CD14-positive monocyte (primary cell): Measurements from ENCODE around the gene USP34. TPM values are rescaled to one million over a fixed set of nuclear protein-coding genes. Genes with fewer than 3 reads are reported as not detected.

Experiments used
- DNase-seq, 3 donors: peaks; one replicate each; pipeline ENCODE4 v3.0.0-alpha.2; 2011 to 2022
- H2AFZ ChIP-seq: 2 replicates; pipeline ENCODE4 v1.6.0; 2012; ENCODE audit warnings: mild to moderate bottlenecking, low read depth, low read length, inconsistent platforms; ENCODE audit not compliant: insufficient read depth, poor library complexity, severe bottlenecking
- H3K27ac ChIP-seq, 2 donors: 1 replicate in 1 of 2; 2 replicates in 1 of 2; pipeline ENCODE4 v1.5.1; 2012 to 2013; ENCODE audit warnings: low read length in 2 of 2, control low read depth in 1 of 2, inconsistent platforms in 1 of 2, low read depth in 1 of 2, mild to moderate bottlenecking in 1 of 2
- H3K27me3 ChIP-seq, 2 donors: one replicate each; pipeline versions ENCODE4 v1.6.0 to v1.6.1; 2011 to 2013; ENCODE audit warnings: low read length in 2 of 2; ENCODE audit not compliant: control insufficient read depth in 2 of 2, insufficient read depth in 2 of 2
- H3K36me3 ChIP-seq, 2 donors: replicated peaks in 1 of 2; 1 replicate in 1 of 2; 2 replicates in 1 of 2; pipeline versions ENCODE4 v1.5.1 to v1.6.1; 2012 to 2013; ENCODE audit warnings: low read length in 2 of 2, control low read depth in 1 of 2, inconsistent platforms in 1 of 2, mild to moderate bottlenecking in 1 of 2; ENCODE audit not compliant: insufficient read depth in 2 of 2, control insufficient read depth in 1 of 2
- H3K4me1 ChIP-seq, 2 donors: 1 replicate in 1 of 2; 2 replicates in 1 of 2; pipeline versions ENCODE4 v1.5.1 to v1.6.1; 2012 to 2013; ENCODE audit warnings: low read length in 2 of 2, control low read depth in 1 of 2, inconsistent platforms in 1 of 2, mild to moderate bottlenecking in 1 of 2, moderate library complexity in 1 of 2; ENCODE audit not compliant: insufficient read depth in 2 of 2, control insufficient read depth in 1 of 2
- H3K4me2 ChIP-seq: replicated peaks from 2 replicates; pipeline ENCODE3; 2012; ENCODE audit warnings: low read length, moderate library complexity, mild to moderate bottlenecking; ENCODE audit not compliant: poor library complexity, severe bottlenecking; ENCODE audit errors: extremely low read depth
- H3K4me3 ChIP-seq, 3 experiments: fragments of 200-600 bp in 1 of 3; sonication (generic) in 1 of 3; replicated peaks in 1 of 3; 1 replicate in 2 of 3; 2 replicates in 1 of 3; pipeline ENCODE4 v1.5.1; 2011 to 2013; ENCODE audit warnings: low read length in 3 of 3, mild to moderate bottlenecking in 3 of 3, control low read depth in 2 of 3, low read depth in 2 of 3, inconsistent platforms in 1 of 3, moderate library complexity in 1 of 3
- H3K79me2 ChIP-seq: 2 replicates; pipeline ENCODE4 v1.6.0; 2012; ENCODE audit warnings: mild to moderate bottlenecking, control low read depth, inconsistent platforms, low read length, moderate library complexity; ENCODE audit not compliant: insufficient read depth
- H3K9ac ChIP-seq: 2 replicates; pipeline ENCODE4 v1.6.0; 2017; ENCODE audit warnings: low read length, mild to moderate bottlenecking; ENCODE audit not compliant: insufficient read depth, poor library complexity, severe bottlenecking
- H3K9me3 ChIP-seq, 2 donors: replicated peaks in 1 of 2; 1 replicate in 1 of 2; 2 replicates in 1 of 2; pipeline versions ENCODE4 v1.5.1 to v1.6.1; 2012 to 2013; ENCODE audit warnings: low read length in 2 of 2, control low read depth in 1 of 2; ENCODE audit not compliant: control insufficient read depth in 1 of 2, insufficient read depth in 1 of 2
- H4K20me1 ChIP-seq: 2 replicates; pipeline ENCODE4 v1.6.0; 2012; ENCODE audit warnings: mild to moderate bottlenecking, low read length, control low read depth, moderate library complexity; ENCODE audit not compliant: insufficient read depth
- H3K27ac Mint-ChIP-seq, 7 donors: one replicate each; pipeline ENCODE4 v1.8.0; 2020; ENCODE audit warnings: mild to moderate bottlenecking in 7 of 7, mixed read lengths in 7 of 7, moderate library complexity in 6 of 7, inconsistent platforms in 2 of 7
- H3K27me3 Mint-ChIP-seq, 3 donors: one replicate each; pipeline ENCODE4 v1.8.0; 2021 to 2022; ENCODE audit warnings: low read depth in 3 of 3, mild to moderate bottlenecking in 3 of 3, mixed read lengths in 3 of 3, moderate library complexity in 3 of 3, inconsistent platforms in 1 of 3
- H3K36me3 Mint-ChIP-seq, 2 donors: one replicate each; pipeline ENCODE4 v1.8.0; 2020; ENCODE audit warnings: mixed read lengths in 2 of 2, inconsistent platforms in 1 of 2, mild to moderate bottlenecking in 1 of 2
- H3K4me1 Mint-ChIP-seq: one replicate; pipeline ENCODE4 v1.8.0; 2020; ENCODE audit warnings: mild to moderate bottlenecking, mixed read lengths
- H3K4me3 Mint-ChIP-seq, 2 donors: one replicate each; pipeline ENCODE4 v1.8.0; 2020; ENCODE audit warnings: mild to moderate bottlenecking in 2 of 2, mixed read lengths in 2 of 2, moderate library complexity in 1 of 2
- H3K9me3 Mint-ChIP-seq, 7 donors: one replicate each; pipeline ENCODE4 v1.8.0; 2020 to 2022; ENCODE audit warnings: mixed read lengths in 7 of 7, mild to moderate bottlenecking in 6 of 7, moderate library complexity in 6 of 7, inconsistent platforms in 2 of 7
- CTCF ChIP-seq: fragments of 200-600 bp; IDR thresholded peaks from one replicate; pipeline ENCODE4 v1.8.0; 2022; ENCODE audit warnings: antibody characterized with exemption, mild to moderate bottlenecking
- WGBS: methylation state at CpG from one replicate; pipeline ENCODE4 v1.1.5; 2013; ENCODE audit warnings: missing lambda C conversion rate; ENCODE audit not compliant: insufficient coverage; 5-methylcytosine and 5-hydroxymethylcytosine counted together
- intact Hi-C, 2 donors: fragments of 100-400 bp; cut with micrococcal nuclease; formaldehyde crosslinking; loops; one replicate each; pipeline versions ENCODE4 v1.15.0 to v1.15.1; 2023
- polyA plus RNA-seq, 3 donors: library from polyadenylated mRNA; depleted of rRNA in 1 of 3; unstranded in 2 of 3; stranded (reverse) in 1 of 3; fragments of 300-500 nt in 2 of 3; fragments of >200 nt in 1 of 3; fragmentation: Illumina TruSeq in 2 of 3; gene quantifications; 1 replicate in 2 of 3; 2 replicates in 1 of 3; pipeline ENCODE4 v1.2.3, GENCODE V29; 2012 to 2021

Gene USP34
- polyA plus RNA-seq, 3 donors = 2.8 to 47.2 (median 5.9) TPM

- H3K79me2 ChIP-seq = no peaks in the 10 kb centered on the region
- no CpG with 5 or more reads among the region's 1 CpG for WGBS
- Mint-ChIP-seq H3K4me1 (no peaks in the 10 kb centered on the region), H3K36me3 (peaks cover 63 to 75% of the 10 kb centered on the region in 2 donors), H3K4me3 (no peak overlapping the region), H3K9me3 (no peaks in the 10 kb centered on the region), H3K27ac (peak overlapping the region in 2 of 7 donors; percentile 57 to 71), H3K27me3 (no peaks in the 10 kb centered on the region)
- H3K27ac ChIP-seq = no peak overlapping the region
- intact Hi-C loops = no loop called here
- no peaks in the 10 kb centered on the region for H3K27me3 ChIP-seq
- no peak overlapping the region for H3K4me3 ChIP-seq
- TF ChIP-seq CTCF = no peak
- H4K20me1 ChIP-seq = no peaks in the 10 kb centered on the region
- peaks cover 56 to 93% of the 10 kb centered on the region in 2 donors for H3K36me3 ChIP-seq
- H2AFZ ChIP-seq = no peak overlapping the region
- H3K9me3 ChIP-seq = no peaks in the 10 kb centered on the region
- no peak overlapping the region for H3K9ac ChIP-seq
- H3K4me2 ChIP-seq = no peak overlapping the region
- no peaks in the 10 kb centered on the region for H3K4me1 ChIP-seq
- no peak for DNase-seq
Observed at GRCh38 chr2:61233581-61233980, 237.3 kb downstream of the USP34 start.

GRCh38 chr2:61229936-61230335 is 241.0 kb downstream of the USP34 start:
- 100% methylated on average over 1 of the region's 2 CpGs for WGBS
- peaks cover 70 to 92% of the 10 kb centered on the region in 2 donors for H3K36me3 ChIP-seq
- intact Hi-C loops = no loop called here
- no peak for TF ChIP-seq CTCF
- H3K9me3 Mint-ChIP-seq = no peaks in the 10 kb centered on the region
- no peaks in the 10 kb centered on the region for H4K20me1 ChIP-seq
- H3K36me3 Mint-ChIP-seq = peaks cover 76 to 86% of the 10 kb centered on the region in 2 donors
- DNase-seq = no peak
- H3K79me2 ChIP-seq = no peaks in the 10 kb centered on the region
- H2AFZ ChIP-seq = no peak overlapping the region
- H3K9me3 ChIP-seq = no peaks in the 10 kb centered on the region
- H3K4me1 Mint-ChIP-seq = no peaks in the 10 kb centered on the region
- H3K4me2 ChIP-seq = no peak overlapping the region
- H3K4me3 ChIP-seq = no peak overlapping the region
- no peaks in the 10 kb centered on the region for H3K27me3 Mint-ChIP-seq
- no peak overlapping the region for H3K9ac ChIP-seq
- peak overlapping the region in 1 of 7 donors; percentile 37 for H3K27ac Mint-ChIP-seq
- no peak overlapping the region for H3K27ac ChIP-seq
- H3K27me3 ChIP-seq = no peaks in the 10 kb centered on the region
- H3K4me3 Mint-ChIP-seq = no peak overlapping the region
- H3K4me1 ChIP-seq = no peaks in the 10 kb centered on the region
